NB4 (cell line): Measurements from ENCODE around the gene PLPP3.

Experiments used
- DNase-seq: peaks from one replicate; pipeline ENCODE4 v3.0.0; 2010; ENCODE audit warnings: low read depth
- H3K4me3 ChIP-seq: one replicate; pipeline ENCODE4 v1.5.1; 2011; ENCODE audit warnings: mild to moderate bottlenecking, low read depth, low read length, moderate library complexity
- MYC ChIP-seq: IDR thresholded peaks from 2 replicates; pipeline ENCODE4 v1.6.1; 2011; ENCODE audit warnings: low read depth, low read length
- POLR2A ChIP-seq: IDR thresholded peaks from 2 replicates; pipeline ENCODE4 v1.6.1; 2011; ENCODE audit warnings: mild to moderate bottlenecking; ENCODE audit not compliant: insufficient read length; ENCODE audit errors: extremely low read depth
- TF ChIP-seq, protein P1 (sequence below): IDR thresholded peaks from one replicate; pipeline ENCODE4 v1.5.1; 2012; ENCODE audit warnings: low read depth, low read length
- TF ChIP-seq, protein P2 (sequence below): IDR thresholded peaks from 2 replicates; pipeline ENCODE4 v1.6.1; 2011; ENCODE audit warnings: low read depth, low read length

The PLPP3 gene

GRCh38 chr1:56456435-56457101 is 122.8 kb downstream of the PLPP3 start:
- H3K4me3 ChIP-seq: no peak overlapping the region
- no peak for DNase-seq
- TF ChIP-seq POLR2A (no peak), MYC (no peak)
- TF ChIP-seq, protein P1, sequence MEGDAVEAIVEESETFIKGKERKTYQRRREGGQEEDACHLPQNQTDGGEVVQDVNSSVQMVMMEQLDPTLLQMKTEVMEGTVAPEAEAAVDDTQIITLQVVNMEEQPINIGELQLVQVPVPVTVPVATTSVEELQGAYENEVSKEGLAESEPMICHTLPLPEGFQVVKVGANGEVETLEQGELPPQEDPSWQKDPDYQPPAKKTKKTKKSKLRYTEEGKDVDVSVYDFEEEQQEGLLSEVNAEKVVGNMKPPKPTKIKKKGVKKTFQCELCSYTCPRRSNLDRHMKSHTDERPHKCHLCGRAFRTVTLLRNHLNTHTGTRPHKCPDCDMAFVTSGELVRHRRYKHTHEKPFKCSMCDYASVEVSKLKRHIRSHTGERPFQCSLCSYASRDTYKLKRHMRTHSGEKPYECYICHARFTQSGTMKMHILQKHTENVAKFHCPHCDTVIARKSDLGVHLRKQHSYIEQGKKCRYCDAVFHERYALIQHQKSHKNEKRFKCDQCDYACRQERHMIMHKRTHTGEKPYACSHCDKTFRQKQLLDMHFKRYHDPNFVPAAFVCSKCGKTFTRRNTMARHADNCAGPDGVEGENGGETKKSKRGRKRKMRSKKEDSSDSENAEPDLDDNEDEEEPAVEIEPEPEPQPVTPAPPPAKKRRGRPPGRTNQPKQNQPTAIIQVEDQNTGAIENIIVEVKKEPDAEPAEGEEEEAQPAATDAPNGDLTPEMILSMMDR: no peak
- TF ChIP-seq, protein P2, sequence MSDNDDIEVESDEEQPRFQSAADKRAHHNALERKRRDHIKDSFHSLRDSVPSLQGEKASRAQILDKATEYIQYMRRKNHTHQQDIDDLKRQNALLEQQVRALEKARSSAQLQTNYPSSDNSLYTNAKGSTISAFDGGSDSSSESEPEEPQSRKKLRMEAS: no peak

DNA sequence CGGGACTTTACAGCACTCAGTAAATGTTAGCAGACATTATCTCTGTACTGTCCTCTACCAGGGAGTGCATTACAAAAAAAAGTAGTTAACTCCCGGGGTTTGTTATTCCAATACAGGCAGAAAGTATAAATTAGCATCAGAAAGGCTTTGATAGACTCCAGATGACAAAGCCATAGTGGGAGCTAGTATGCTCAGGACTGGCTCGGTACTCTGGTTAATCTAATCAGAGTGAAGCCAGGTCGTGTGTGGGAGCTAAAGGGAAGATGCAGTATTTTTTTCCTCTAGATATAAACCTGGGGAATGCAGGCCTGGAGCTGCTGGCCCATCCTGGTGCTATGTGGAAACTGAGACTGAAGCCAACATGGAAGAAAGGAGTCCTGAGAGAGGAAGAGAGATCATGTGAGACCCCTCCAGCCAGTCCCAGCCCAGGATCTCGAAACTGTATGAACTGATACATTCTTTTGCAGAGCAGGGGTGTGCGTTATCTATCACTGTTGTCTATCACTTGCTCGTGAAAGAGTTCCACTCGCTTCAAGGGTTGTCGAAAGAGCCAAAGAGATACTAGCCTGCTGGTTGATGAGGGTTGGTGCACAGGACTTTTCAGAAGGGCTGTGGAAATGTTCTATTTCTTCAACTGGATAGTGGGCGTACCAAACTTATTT is 125.8 kb downstream of the PLPP3 start:
- TF ChIP-seq, protein P2: no peak
- TF ChIP-seq, protein P1: no peak
- TF ChIP-seq MYC (no peak), POLR2A (no peak)
- DNase-seq: no peak
- no peak overlapping the region for H3K4me3 ChIP-seq

- no peak for DNase-seq
These were observed 126.3 kb downstream of the PLPP3 start for GRCh38 chr1:56453016-56453415.

DNA sequence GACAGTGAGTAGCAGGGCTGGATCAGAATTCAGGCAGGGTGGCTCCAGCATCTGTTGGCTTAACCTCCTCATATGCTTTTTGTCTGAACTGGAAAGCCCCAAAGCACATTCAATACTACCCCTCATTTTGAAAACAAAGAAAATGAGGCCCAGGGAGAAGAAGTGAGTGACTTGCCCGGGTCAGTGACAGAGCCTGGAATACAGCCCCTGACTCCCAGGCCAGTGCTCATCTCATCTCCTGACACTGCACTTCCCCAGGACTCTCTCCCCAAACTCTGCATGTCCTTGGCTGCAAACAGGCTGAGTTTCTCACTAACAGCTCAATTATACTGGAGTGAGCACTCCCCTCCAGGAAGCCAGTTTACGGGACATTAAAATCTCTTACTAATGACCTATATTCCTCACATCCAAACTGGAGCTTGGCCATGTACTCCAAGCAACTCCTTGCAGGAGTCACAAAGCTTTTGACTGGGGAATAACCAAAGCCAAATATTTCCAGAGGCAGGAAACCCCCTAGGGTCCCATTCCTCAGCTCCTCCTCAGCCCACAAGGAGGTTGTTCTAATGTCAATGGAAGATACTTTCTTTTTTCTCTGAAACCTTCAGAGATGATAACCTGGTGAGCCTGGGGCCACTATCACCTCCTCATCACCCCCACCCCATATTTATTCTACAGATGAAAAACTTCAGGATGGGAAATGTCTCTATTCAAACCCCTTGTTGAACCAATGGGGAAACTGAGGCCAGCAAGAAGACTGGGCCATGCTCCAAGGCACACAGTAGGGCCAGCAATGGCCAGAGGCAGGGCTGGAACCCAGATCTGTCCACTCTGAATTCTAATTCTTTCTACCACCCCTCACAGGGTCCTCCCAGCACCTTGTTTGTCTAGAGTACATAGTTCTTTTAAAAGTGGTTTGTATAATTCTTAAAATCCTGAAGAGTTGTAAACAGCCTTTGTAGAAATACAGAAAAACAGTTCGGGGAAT is 127.0 kb downstream of the PLPP3 start:
- TF ChIP-seq POLR2A (no peak), MYC (no peak)
- TF ChIP-seq, protein P1: no peak
- TF ChIP-seq, protein P2: no peak
- no peak overlapping the region for H3K4me3 ChIP-seq
- DNase-seq: no peak

More at GRCh38 chr1:56453016-56453415, 126.3 kb downstream of the PLPP3 start:
- H3K4me3 ChIP-seq: no peak overlapping the region
- TF ChIP-seq, protein P1: no peak
- TF ChIP-seq POLR2A: no peak
- TF ChIP-seq, protein P2: no peak
- TF ChIP-seq MYC: no peak

DNA sequence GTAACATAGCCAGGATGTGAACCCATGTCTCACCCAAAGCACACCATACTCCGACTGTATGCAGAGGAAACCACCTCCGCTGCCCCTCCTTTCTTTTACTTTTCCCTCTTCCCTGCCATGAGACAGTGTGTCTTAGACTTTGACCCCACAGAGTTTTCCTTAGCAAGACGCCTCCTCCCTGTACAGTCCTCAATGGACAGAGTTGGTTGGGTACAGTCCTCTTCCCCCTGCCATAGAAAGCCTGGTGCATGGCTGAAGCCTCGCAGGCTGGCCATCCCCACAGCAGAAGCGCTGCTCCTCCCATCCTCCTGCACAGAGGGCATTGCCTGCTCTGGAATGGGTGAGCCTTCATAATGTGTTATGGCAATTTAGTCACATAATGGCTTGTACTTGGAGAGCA is 127.9 kb downstream of the PLPP3 start:
- TF ChIP-seq MYC (no peak), POLR2A (no peak)
- TF ChIP-seq, protein P1: no peak
- TF ChIP-seq, protein P2: no peak
- DNase-seq: no peak

More for the DNA sequence above, 127.9 kb downstream of the PLPP3 start:
- H3K4me3 ChIP-seq: no peak overlapping the region
